ENCODE data around the gene CDYL. TPM values are rescaled to one million over a fixed set of nuclear protein-coding genes. Genes with fewer than 3 reads are reported as not detected.

CDYL gene
- total RNA-seq, 4 donors from 2014 or later: 42.2 to 70.6 (median 49.0) TPM

DNA sequence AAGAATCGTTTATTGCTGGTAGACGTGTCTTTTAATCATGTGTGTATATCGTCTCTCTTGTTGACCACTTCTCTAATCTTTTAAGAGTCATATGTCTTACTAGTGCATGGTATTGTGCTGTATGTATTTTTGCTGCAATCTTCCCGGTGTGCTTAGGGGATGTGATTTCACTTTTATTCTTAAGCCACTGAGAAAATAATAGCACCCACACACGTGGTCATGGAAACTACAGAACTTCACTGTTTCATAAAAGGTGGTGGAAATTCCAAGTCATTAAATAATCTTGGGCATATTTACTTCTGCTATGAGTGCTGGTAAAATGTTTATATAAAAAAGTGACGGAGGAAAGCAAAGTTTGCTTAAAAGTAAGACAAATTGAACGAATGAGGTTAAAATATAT, 3.0 kb upstream of the CDYL start:
- no peaks in the 10 kb centered on the region for H3K36me3 ChIP-seq
- no peak overlapping the region for H3K27ac ChIP-seq
- no peak overlapping the region for H3K4me3 ChIP-seq
- H3K4me1 ChIP-seq: peaks cover 17% of the 10 kb centered on the region
- WGBS: 50% methylated on average over 7 of the region's 7 CpGs
- peaks cover 4% of the 10 kb centered on the region for H3K9me3 ChIP-seq
- DNase-seq (ENCODE audit: low spot score in 2 of 2): no peak
- no peaks in the 10 kb centered on the region for H3K27me3 ChIP-seq
- no peak for TF ChIP-seq EP300 (IDR thresholded peaks at IDR 0.05)
- TF ChIP-seq POLR2A (IDR thresholded peaks at IDR 0.05): no peak

DNA sequence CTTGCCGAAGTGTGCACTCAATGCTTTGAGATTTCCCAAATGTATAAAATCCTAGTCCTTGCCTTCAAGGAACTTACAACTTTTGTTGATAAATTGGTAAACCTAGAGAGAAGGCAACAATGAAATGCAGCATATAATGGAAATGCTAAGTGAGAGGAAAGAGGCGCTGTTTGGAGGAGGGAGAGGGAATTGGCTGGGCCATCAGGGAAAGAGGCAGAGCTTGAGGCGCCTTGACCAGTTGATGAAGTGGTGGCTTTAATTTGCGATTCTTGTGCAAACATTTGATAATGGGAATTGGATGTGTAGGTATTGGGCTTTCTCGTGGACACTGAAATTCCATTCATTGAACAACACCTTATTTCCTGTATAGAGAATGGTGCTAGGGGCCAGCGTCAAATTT, 1.9 kb upstream of the CDYL start:
- Histone ChIP-seq H3K36me3 (no peaks in the 10 kb centered on the region), H3K27ac (no peak overlapping the region), H3K9me3 (peaks cover 6% of the 10 kb centered on the region), H3K27me3 (no peaks in the 10 kb centered on the region), H3K4me3 (no peak overlapping the region), H3K4me1 (peaks cover 17% of the 10 kb centered on the region)
- WGBS: 45% methylated on average over 6 of the region's 6 CpGs
- no peak for DNase-seq (ENCODE audit: low spot score in 2 of 2)
- no peak for TF ChIP-seq POLR2A (IDR thresholded peaks at IDR 0.05)
- TF ChIP-seq, protein P1, sequence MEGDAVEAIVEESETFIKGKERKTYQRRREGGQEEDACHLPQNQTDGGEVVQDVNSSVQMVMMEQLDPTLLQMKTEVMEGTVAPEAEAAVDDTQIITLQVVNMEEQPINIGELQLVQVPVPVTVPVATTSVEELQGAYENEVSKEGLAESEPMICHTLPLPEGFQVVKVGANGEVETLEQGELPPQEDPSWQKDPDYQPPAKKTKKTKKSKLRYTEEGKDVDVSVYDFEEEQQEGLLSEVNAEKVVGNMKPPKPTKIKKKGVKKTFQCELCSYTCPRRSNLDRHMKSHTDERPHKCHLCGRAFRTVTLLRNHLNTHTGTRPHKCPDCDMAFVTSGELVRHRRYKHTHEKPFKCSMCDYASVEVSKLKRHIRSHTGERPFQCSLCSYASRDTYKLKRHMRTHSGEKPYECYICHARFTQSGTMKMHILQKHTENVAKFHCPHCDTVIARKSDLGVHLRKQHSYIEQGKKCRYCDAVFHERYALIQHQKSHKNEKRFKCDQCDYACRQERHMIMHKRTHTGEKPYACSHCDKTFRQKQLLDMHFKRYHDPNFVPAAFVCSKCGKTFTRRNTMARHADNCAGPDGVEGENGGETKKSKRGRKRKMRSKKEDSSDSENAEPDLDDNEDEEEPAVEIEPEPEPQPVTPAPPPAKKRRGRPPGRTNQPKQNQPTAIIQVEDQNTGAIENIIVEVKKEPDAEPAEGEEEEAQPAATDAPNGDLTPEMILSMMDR (IDR thresholded peaks at IDR 0.05): no peak
- TF ChIP-seq POLR2AphosphoS5 (IDR thresholded peaks at IDR 0.05): no peak
- TF ChIP-seq EP300 (IDR thresholded peaks at IDR 0.05): no peak

DNA sequence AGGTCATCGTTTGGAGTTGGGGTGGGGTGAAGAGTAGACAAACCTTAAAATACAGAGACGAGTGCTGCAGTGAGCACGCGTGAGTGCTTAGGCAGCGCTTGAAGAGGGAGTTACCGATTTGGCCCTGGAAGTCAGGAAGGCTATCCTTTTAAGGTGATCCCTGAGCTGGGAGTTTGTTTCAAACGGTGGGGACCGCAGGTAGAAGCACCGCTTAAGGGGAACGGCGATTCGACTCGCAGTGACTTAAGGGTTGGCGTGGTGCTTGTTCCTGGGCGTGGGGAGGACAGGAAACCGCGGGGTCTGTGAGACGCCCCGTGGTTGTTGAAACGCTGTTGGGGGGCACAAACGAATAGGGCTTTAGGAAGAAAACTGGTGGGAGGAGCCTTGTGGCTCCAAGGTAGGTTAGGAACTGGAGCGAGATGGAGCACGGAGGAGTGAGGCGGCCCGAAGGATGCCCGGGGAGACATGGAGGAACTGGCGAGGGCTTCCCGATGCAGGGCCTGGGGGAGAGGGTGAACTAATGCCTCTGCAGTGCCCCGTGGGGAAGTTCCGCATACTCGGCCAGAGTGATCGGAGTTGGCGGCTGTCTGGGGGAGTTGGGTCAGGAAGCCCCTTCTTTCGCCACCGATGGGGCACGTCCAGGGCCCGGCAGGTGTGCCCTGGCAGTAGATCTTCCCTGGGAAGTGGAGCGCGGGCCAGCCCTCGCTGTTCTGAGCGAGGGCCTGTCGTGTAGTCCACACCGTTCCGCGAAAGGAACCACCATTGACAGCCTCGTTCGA, 1.3 kb upstream of the CDYL start:
- Histone ChIP-seq H3K4me3 (peak overlapping the region; percentile 76), H3K4me1 (peaks cover 17% of the 10 kb centered on the region), H3K27me3 (no peaks in the 10 kb centered on the region), H3K9me3 (peaks cover 6% of the 10 kb centered on the region), H3K36me3 (no peaks in the 10 kb centered on the region), H3K27ac (peak overlapping the region; percentile 91)
- WGBS: 3% methylated on average over 33 of the region's 47 CpGs
- peak; percentile 77 to 85 for DNase-seq (ENCODE audit: low spot score in 2 of 2)
- TF ChIP-seq EP300 (IDR thresholded peaks at IDR 0.05) (no peak), POLR2AphosphoS5 (IDR thresholded peaks at IDR 0.05) (no peak), POLR2A (IDR thresholded peaks at IDR 0.05) (no peak)
- TF ChIP-seq, protein P1 (IDR thresholded peaks at IDR 0.05): no peak

DNA sequence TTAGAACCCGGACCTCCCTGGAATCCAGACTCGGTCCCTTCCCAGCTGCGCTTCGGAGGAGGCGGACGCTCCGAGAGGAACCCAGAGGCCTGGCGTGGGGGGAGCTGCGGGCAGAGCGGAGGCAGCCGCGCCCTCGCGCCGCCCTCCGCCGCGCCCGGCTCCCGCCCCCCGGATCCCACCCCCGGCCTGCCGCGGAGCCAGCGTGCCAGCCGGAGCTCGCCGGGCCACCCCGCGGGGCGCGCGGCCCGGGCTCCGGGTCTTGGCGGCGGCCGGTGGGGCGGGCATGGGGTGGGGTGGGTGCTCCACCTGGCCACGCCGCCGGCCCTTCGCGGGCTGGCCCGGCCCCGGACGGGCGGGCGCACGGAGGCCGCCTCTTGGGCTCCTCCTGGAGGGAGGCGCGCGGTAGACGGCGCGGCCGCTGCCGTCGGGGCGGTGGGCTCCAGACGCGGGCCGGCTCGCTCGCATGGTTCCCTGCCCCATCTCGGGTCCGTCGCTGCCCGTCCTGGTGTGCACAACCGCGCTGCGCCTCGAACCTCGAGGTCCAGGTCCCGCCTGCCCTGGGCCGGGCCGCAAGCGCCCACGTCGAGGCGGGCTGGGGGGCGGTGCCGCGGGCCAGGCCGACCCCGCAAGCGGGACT, 592 bp upstream of the CDYL start:
- H3K4me1 ChIP-seq: peaks cover 20% of the 10 kb centered on the region
- H3K9me3 ChIP-seq: peaks cover 6% of the 10 kb centered on the region
- DNase-seq (ENCODE audit: low spot score in 2 of 2): peak; percentile 85 to 86
- H3K36me3 ChIP-seq: no peaks in the 10 kb centered on the region
- peak overlapping the region; percentile 91 for H3K27ac ChIP-seq
- no peak for TF ChIP-seq EP300 (IDR thresholded peaks at IDR 0.05)
- TF ChIP-seq, protein P1 (IDR thresholded peaks at IDR 0.05): peak in 1 of 2 donors; percentile 50
- H3K4me3 ChIP-seq: peak overlapping the region; percentile 76
- WGBS: no CpG with 5 or more reads among the region's 88 CpGs
- H3K27me3 ChIP-seq: no peaks in the 10 kb centered on the region

DNA sequence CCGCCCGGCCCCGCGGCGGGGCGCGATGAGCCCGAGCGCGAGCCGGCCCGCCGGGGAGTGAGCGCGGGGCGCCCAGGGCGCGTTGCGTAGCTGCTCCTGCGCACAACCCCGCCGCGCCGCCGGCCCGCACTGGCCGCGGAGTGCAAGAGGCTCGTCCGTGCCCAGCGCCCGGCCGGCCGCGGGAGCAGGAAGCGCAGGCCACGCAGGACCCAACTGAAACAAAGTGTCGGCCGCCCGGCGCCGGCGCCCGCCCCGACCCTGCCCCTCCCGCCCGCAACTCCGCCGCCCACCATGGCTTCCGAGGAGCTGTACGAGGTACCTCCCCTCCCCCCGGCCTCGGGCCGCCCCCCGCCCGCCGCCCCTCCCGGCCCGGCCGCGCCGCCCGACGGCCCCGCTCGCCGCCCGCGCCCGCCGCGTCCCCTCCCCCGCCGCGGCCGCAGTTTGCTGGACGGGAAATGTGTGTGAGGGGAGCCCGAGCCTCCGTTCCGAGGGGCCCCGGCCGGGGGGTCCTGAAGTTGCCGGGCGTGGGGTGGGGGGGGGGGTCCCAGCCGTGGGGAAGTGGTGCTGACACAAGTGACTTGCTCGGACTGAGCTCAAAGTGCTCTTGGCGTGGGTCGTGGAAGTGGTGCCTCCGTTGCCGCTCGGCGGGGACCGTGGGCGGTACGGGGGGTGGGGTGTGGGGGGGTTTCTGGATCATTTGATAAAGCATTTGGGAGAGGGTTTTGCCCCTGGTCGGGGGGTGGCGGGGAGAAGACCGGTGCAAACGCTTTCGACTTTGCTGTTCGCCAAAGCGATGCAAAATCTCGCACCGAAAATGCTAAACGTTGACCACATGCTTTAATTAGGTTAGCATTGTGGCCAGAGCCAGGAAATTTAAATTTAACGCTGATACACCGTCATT, 539 bp downstream of the CDYL start:
- Histone ChIP-seq H3K36me3 (no peaks in the 10 kb centered on the region), H3K9me3 (peaks cover 6% of the 10 kb centered on the region), H3K27ac (peak overlapping the region; percentile 91), H3K4me3 (peak overlapping the region; percentile 76), H3K4me1 (peaks cover 29% of the 10 kb centered on the region), H3K27me3 (no peaks in the 10 kb centered on the region)
- TF ChIP-seq POLR2A (IDR thresholded peaks at IDR 0.05): no peak
- no peak for TF ChIP-seq POLR2AphosphoS5 (IDR thresholded peaks at IDR 0.05)
- TF ChIP-seq EP300 (IDR thresholded peaks at IDR 0.05): no peak
- TF ChIP-seq, protein P1 (IDR thresholded peaks at IDR 0.05): no peak
- peak in 1 of 2 donors; percentile 73 for DNase-seq (ENCODE audit: low spot score in 2 of 2)
- 0% methylated on average over 12 of the region's 107 CpGs for WGBS

All from suprapubic skin (tissue), 4 donors.